GM19043 (cell line): Measurements from ENCODE around the gene RUBCN.

Source experiments
- ATAC-seq: cut with Tn5 transposase; IDR thresholded peaks from one replicate; pipeline ENCODE4 v1.9.1; 2021; ENCODE audit warnings: low read depth; ENCODE audit not compliant: unreplicated experiment

RUBCN gene

DNA sequence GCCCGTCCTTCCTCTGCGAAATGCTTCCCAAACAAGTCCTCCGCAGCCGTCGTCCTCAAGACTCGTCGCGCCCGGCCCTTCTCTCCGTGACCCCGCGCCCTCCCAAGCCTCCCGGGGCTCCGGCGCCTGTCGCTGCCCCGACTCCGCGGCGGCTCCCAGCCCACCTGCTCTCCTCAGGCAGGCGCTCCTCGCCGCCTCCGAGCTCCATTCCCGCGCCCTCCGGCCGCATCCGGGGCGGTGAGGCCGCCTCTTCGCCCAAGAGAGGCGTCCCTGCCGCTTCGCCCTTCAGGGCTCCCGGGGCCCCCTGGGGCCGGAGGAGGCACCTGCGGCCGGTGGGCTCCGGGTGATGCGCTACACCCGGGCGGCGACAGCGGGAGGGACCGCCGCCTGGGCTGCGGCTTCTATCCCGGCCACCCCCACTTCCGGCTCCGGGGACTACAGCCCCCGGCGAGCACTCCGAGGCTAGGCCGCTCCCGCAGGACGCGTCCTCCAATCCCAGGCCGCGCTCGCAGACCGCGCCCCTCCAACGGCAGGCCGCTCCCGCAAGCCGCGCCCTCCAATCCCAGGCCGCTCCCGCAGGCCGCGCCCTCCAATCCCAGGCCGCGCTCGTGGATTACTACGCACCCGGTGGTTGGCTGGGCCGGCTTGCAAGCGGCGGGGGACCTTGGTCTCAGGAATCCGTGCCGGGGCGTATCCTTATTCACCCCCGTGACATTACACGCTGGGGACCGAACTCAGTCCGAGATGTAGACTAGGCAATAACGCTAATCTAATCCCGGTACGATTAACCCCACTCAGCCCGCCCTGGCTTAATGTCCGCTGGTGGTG, at the start of gene RUBCN:
Gene RUBCN (minus strand): TSS at position 414 of the 828 bp plus-strand sequence. CDS start 185 bp downstream, at position 229.
- peak; percentile 68 for ATAC-seq

- ATAC-seq, result no peak
These were observed 47.4 kb upstream of the RUBCN start for GRCh38 chr3:197784019-197784585.

DNA sequence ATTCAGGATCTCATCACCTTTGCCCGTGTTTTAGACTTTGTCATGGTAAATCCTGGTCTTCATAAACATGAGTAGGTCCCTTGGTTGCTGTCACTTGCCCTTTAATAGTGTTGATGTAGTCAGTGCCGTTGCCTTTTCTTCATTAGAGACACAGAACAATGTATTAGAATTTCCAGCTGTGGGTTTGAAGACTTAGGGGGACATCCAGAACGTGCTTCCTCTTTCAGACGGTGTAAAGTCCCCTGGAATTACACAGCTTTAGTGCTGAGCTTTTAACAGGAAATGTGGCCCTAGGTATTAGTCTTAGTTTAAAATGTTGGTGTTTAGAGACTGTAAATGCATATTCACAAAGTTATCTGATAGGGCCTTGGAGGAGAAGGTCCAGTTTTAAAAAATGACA, 45.5 kb upstream of the RUBCN start:
- ATAC-seq, result no peak

- no peak for ATAC-seq
These were observed 38.6 kb upstream of the RUBCN start for GRCh38 chr3:197775317-197775716.

DNA sequence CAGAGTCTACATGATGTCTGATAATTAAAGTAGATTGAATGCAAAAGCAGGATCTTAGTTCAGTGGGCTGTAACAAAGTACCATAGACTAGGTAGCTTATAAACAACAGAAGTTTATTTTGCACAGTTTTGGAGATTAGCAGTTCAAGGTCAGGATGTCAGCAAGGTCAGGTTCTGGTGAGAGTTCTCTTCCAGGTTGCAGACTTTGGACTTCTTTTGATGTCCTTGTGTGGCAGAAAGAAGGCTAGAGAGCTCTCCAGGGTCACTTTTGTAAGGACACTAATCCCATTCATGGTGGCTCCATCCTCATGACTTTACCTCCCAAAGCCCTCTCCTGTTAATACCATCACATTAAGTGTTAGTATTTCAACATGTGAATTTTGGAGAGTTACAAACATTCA, 25.1 kb upstream of the RUBCN start:
- ATAC-seq, result no peak

DNA sequence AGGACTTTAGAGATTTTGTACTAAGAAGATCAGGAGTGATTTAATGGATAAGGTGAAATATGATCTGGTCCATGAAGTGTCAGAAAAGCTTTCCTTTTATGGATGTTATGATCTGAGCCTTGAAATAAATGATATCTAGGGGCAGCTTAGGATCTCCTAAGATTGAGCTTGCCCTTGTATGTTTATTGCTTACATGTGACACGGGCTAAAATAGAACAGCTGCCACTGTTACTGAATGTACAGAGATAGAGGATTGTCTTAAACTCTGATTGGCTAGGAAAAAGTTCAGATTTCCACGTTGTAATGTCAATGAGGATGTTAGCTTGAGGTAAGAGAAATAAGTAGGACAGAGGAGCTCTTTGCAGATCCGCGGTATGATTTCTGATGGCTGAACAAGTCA, 21.8 kb upstream of the RUBCN start:
- ATAC-seq, result no peak

DNA sequence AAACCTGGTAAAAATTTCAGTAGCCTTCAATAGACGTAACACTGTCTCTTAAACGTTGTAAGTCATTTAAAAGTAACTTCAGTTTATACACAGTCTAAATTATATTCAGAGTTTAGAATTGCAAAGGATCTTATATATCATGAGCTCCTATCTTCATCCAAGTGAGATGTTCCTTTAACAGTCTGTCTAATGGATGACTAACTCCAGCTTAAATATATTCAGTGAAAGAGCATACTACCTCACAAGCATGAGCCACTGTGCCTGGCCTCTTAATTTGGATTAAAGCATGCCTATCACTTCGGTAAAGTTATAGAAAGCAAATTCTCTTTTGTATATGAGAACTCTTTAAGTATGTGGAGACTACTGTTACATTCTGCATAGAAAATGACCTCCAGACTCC, 20.0 kb upstream of the RUBCN start:
- no peak for ATAC-seq

- ATAC-seq, result no peak
These were observed 16.6 kb upstream of the RUBCN start for GRCh38 chr3:197753263-197753662.

DNA sequence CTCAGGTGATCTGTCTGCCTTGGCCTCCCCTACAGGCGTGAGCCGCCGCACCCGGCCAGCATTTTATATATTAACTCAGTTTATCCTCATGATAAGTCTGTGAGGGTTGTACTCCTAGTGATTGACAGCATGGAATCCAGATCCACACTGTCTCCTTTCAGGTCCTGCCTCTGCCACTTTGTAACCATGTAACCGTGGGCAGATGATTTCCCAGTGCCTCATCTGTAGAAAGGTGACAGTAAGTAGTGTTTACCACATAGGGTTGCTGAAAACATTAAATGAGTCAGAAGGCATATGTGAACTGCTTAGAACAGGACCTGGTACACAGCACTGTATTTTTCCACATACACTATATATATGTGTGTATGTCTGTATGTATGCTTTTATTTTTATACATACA, 15.4 kb upstream of the RUBCN start:
- ATAC-seq, result no peak

GRCh38 chr3:197750858-197751737, 14.4 kb upstream of the RUBCN start:
- ATAC-seq, result no peak

DNA sequence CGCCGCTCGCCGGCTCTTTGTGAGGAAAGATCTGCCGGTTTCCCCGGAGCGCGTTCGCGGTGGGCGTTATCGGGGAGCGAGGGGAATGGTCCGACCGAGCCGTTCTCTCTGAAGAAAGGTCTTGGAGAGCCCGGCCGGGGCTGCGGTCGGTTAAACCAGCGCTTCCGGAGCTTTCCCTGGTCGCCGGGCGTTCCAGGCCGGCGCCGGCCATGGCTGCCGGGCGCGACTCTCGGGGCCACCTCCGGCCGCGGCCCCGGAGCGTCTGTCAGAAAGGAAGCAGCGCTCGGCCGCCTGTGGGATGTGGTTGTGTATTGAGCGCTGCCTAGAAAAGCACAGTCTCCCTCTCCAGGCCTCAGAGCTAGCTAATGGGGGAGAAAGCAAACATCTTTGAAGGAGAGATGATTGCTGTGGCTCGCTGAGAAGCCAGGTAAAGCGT, 13.7 kb upstream of the RUBCN start:
- ATAC-seq, result peak; percentile 43

GRCh38 chr3:197749601-197750395, 13.1 kb upstream of the RUBCN start, which contains the start of gene FYTTD1:
TSS of gene FYTTD1 (plus strand) at chr3:197749883. CDS start at chr3:197749972, 89 bp downstream.
- ATAC-seq, result peak; percentile 77

GRCh38 chr3:197749315-197749600, 12.6 kb upstream of the RUBCN start:
- ATAC-seq, result peak; percentile 36

GRCh38 chr3:197748597-197749314, 12.1 kb upstream of the RUBCN start:
- ATAC-seq, result no peak

- ATAC-seq, result no peak
These were observed 10.1 kb upstream of the RUBCN start for GRCh38 chr3:197746801-197747237.

- no peak for ATAC-seq
These were observed 9.5 kb upstream of the RUBCN start for GRCh38 chr3:197746209-197746608.

DNA sequence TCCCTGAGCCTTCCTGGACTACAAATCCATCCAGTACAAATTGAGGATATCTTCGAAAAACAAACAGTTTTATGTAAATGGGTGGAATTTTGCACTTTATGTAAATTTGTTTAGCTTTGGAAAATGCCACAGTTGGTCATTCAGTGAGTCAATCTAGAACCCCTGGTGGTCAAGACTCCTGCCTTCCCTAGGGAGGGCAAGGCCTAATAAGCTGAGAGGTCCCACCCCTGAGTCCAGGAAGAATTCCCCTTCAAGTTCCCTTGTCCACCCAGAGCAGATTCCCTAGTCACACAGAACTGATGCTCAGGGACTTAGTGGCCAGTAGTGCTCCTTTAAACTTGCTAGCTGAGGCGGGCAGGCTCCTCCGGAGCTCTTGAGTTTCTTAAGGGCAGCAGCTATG, 6.1 kb upstream of the RUBCN start:
- no peak for ATAC-seq

DNA sequence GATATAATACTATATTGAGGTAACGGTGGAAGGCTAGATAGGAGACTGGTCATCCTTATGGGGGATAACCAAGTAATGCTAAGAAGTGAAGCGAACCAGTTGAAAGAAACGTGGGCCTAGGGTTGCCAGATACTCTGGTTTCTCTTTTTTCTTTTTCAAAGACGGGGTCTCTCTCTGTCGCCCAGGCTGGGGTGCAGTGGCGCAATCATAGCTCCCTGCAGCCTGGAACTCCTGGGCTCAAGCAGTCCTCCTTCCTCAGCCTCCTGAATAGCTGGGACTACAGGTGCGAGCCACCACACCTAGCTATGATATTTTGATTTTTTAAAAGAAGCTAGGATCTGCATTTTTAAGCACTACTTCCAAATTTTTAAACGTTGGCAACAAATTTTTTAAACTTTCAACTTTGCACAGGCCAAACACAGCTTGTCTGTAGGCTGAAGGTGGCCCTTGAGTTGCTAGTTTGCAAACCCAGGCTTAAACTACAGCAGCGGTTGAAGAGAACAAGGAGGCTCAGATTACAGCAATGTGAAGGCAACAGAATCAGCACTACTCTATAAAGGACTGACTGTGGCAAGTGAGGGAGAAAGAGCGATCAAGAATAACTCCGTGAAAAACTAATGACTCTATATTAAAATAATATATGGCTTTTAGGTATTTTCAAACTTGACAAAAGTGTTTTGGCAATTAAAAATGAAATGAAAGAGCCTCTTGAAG, 1.2 kb upstream of the RUBCN start:
- no peak for ATAC-seq

- no peak for ATAC-seq
These were observed 580 bp upstream of the RUBCN start for GRCh38 chr3:197737319-197737649.
